GM19438 (cell line): ENCODE measurements around the gene LRRC4B.

ENCODE experiments used
- ATAC-seq: cut with Tn5 transposase; IDR thresholded peaks from one replicate; pipeline ENCODE4 v1.9.1; 2021; ENCODE audit warnings: low read depth; ENCODE audit not compliant: unreplicated experiment

Gene LRRC4B

GRCh38 chr19:50509366-50509765 lies 58.9 kb downstream of the LRRC4B start:
- no peak for ATAC-seq

GRCh38 chr19:50508843-50509190 lies 59.4 kb downstream of the LRRC4B start:
- ATAC-seq = no peak

GRCh38 chr19:50507376-50507775 lies 60.9 kb downstream of the LRRC4B start:
- ATAC-seq = no peak

GRCh38 chr19:50506700-50507099 lies 61.5 kb downstream of the LRRC4B start:
- no peak for ATAC-seq

- no peak for ATAC-seq
Observed at GRCh38 chr19:50505856-50506611, 62.2 kb downstream of the LRRC4B start.

- no peak for ATAC-seq
Observed at GRCh38 chr19:50501568-50502475, 66.4 kb downstream of the LRRC4B start.

- no peak for ATAC-seq
Observed at GRCh38 chr19:50501186-50501567, 67.1 kb downstream of the LRRC4B start.

GRCh38 chr19:50500753-50501151 lies 67.5 kb downstream of the LRRC4B start:
- no peak for ATAC-seq

- no peak for ATAC-seq
Observed at GRCh38 chr19:50500060-50500752, 68.0 kb downstream of the LRRC4B start.

- no peak for ATAC-seq
Observed at GRCh38 chr19:50498219-50499056, 69.8 kb downstream of the LRRC4B start.

- no peak for ATAC-seq
Observed at GRCh38 chr19:50497022-50497405, 71.2 kb downstream of the LRRC4B start.

GRCh38 chr19:50496189-50497021 lies 71.8 kb downstream of the LRRC4B start:
- no peak for ATAC-seq

- ATAC-seq = no peak
Observed at GRCh38 chr19:50495020-50495531, 73.2 kb downstream of the LRRC4B start.

GRCh38 chr19:50494186-50495019 lies 73.8 kb downstream of the LRRC4B start:
- ATAC-seq = no peak

- ATAC-seq = no peak
Observed at GRCh38 chr19:50493171-50493570, 75.1 kb downstream of the LRRC4B start.

GRCh38 chr19:50492303-50493052 lies 75.8 kb downstream of the LRRC4B start:
- ATAC-seq = no peak

- ATAC-seq = no peak
Observed at GRCh38 chr19:50490991-50491472, 77.2 kb downstream of the LRRC4B start.

- ATAC-seq = no peak
Observed at GRCh38 chr19:50490411-50490811, 77.8 kb downstream of the LRRC4B start.
